Measurements from ENCODE around the gene SLC13A2.
"Not testable (repeated sequence)": the region's sequence is repeated elsewhere in the genome, so short reads cannot be mapped to it uniquely, and the experiment has no call there.

The SLC13A2 gene

GRCh38 chr17:28519236-28519635, 45.8 kb downstream of the SLC13A2 start:
- no peak for DNase-seq

- no peak for DNase-seq
These were observed 47.2 kb downstream of the SLC13A2 start for GRCh38 chr17:28520687-28521086.

- no peak for DNase-seq
These were observed 48.1 kb downstream of the SLC13A2 start for GRCh38 chr17:28521311-28522085.

DNA sequence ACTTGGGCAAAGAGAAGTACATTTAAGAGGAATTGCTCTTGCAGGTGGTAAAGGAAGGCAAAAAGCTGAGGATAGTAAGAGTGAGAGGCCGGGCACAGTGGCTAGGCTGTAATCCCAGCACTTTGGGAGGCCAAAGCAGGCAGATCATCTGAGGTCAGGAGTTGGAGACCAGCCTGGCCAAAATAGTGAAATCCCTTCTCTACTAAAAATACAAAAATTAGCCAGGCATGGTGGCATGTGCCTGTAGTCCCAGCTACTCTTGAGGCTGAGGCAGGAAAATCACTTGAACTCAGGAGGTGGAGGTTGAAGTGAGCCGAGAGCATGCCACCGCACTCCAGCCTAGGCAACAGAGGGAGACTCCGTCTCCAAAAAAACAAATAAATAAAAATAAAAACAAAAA, 48.8 kb downstream of the SLC13A2 start:
- not testable (repeated sequence) for DNase-seq

DNA sequence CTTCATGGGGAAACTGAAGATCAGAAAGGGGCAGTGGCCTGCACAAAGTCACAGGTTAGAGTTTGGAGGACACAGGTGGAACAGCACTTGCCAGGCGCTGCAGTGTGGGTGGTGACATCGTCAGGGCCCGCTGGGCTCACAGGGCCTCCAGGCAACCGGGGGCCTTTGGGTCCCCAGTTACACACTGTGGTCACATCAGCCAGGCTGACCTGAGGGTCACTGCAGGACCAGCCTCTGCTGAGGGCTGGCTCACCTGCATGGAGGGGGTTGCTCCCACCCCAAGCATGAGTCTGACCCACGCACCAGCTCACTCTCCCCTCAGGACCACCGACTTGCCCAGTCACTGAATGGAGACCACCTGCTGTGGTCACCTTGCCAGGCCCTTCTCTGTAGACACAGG, 49.7 kb downstream of the SLC13A2 start:
- no peak for DNase-seq

- DNase-seq: no peak
These were observed 50.4 kb downstream of the SLC13A2 start for GRCh38 chr17:28523876-28524275.

GRCh38 chr17:28524476-28525424, 51.3 kb downstream of the SLC13A2 start:
- DNase-seq: no peak

GRCh38 chr17:28526381-28526780, 52.9 kb downstream of the SLC13A2 start:
- no peak for DNase-seq

GRCh38 chr17:28527181-28527681, 53.8 kb downstream of the SLC13A2 start:
- DNase-seq: no peak

GRCh38 chr17:28527859-28528258, 54.4 kb downstream of the SLC13A2 start:
- no peak for DNase-seq

DNA sequence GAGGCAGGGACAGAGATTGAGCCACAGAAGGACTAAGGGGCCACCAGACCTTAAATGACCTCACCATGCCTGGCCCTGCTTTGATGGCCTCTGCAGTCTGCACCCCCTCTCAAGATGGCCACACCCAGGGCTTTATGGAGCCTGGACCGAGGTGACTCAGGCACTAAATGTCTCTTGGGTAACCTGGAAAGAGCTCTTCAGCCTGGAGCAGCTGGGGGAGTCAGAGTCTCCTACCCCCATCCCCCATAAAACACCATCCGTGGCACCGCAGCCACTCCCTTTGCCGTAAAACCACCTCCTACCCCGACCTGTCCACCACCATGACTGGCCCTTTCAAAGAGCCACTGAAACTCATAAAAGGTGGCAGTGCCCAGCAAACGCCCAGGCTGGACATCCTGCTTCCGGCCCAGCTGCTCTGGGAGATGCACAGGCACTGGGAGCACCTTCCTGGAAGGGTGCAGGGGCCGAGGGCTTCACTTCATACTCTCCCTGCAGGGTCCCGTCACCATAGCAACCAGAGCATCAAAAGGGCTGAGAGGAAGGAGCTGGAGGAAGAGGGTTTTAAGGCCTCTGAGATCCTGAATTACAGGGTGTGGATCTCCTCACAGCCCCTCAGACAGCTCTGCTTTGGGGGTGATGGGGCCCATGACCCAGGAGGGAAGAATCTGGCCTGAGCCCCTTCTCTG, 55.0 kb downstream of the SLC13A2 start:
- no peak for DNase-seq

DNA sequence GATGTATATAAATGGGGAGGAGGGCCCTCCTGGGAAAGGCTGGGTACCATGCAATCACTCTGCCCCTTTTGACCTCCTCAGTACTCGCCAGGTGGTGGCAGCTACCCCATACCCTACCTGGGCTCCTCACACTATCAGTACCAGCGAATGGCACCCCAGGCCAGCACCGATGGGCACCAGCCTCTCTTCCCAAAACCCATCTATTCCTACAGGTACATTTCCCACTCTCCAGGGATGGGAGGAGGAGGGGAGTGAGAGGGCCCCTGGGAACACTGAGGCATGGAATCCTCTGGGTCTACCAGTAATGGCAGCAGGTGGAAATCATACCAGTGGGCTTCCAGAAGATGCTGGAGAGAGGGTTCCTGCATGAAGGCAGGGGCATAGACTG, 55.6 kb downstream of the SLC13A2 start:
- DNase-seq: no peak

DNA sequence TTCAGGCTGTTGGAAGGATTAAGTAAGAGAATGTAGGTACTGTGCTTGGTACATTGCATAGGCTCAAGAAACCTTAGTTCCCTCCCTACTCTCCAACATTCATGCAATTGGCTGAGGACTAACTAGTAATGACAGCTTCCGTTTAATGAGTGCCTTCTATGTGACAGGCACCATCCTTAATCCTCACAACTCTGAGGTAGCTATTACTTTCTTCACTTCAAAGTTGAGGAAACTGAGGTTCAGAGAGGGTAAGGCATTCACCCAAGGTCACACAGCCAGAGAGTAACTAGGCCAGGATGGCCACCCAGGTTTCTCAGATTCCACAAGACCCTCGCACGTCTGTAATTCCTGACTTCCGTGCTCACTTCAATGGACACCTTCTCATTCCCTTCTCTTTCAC, 56.8 kb downstream of the SLC13A2 start:
- DNase-seq: no peak

DNA sequence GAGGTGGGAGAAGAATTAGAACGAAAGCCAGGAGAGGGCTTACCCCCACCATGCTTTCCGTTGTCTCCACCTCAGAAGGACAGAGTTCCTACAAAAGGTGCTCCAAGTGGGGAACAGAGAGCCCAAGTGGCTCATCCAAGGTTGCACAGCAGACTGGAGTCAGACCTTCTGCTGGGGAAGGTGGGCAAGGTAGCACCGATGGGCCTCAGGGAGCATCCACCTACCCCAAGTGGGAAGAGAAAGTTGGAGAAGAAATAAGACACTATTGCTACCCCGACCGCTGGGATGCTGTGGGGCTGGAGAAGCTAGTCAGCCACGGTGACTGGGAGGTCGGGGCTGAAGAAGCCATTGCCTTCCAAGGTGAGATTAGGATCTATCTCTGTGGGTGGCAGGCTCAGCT, 57.5 kb downstream of the SLC13A2 start:
- no peak for DNase-seq

DNA sequence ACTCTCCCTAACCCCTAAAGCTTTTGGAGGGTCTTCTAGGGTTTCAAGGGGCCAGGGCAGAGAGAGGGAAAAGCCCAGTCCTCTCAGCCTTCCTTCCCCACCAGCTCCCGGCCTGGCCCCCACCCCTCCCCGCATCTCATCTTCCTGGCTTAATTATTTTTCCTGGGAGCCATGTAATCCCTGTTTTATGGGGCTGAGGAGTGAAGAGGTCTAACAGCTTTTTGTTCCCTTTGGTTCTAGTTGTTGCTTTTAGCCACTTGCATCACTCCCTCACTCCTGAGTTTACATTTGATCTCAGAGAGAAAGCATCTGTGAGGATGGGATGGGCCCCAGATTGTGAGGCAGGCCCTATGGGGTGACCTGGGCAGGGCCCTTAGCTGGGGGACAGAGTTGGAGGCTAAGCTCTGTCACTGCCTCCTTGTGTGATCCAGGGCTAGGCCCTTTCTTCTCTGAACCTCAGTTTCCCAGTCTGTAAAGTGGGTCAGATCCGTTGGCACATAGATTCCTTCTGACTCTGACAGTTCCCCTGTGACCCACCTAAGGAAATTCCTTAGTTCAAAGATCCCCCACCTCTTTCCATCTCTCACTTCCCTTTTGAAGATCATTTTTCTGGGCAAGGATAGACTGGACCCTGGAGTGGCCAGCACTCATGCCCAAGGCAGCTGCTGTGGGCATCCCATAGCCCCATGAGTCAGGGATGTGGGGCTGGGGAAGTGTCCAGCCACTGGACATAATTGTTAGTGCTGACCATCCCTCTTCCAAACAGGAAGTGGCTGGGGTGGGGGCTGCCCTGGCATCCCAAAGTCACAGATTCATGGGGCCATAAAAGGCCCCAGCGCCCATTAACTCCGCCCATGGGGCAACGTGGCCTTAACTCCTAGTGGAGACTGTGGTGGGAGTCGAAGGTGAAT, 58.9 kb downstream of the SLC13A2 start:
- no peak for DNase-seq

- no peak for DNase-seq
These were observed 59.8 kb downstream of the SLC13A2 start for GRCh38 chr17:28533091-28533807.

- no peak for DNase-seq
These were observed 61.4 kb downstream of the SLC13A2 start for GRCh38 chr17:28534740-28535375.

DNA sequence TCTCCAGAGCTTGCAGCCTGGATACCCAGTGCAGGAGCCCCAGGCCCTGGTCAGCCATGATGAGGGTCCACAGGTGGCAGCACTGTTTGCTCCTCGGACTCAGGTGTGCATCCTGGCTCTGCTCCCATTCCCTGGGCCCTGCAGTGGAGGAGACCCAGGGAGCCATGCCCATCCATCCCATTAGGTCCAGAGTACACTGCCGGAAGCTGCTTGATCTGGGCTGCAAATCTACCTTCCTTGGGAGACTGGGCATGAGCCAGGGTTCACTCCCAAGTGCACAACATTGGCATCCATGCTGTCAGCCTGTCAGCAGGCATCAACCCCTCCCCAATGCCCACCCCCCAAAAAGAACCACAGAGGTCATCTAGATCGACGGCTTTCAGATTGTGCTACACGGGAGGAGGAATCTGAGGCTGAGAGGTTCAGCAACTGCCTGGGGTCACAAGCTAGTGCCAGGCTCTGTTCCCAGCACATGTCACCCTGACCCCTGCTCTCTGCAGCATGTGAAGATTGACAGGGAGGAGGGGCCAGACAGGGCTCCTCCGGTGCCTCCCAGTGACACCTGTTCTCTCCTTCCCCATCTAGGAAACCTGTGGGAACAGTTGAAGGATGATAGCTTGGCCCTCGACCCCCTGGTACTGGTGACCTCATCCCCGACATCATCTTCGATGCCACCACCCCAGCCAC, 63.2 kb downstream of the SLC13A2 start:
- DNase-seq: no peak

- DNase-seq: no peak
These were observed 63.8 kb downstream of the SLC13A2 start for GRCh38 chr17:28537219-28537610.

- no peak for DNase-seq
These were observed 65.0 kb downstream of the SLC13A2 start for GRCh38 chr17:28538296-28538895.

All from NCI-H1105 (cell line).